GM18868 (cell line): ENCODE measurements around the gene NANOS3.

Source experiments
- ATAC-seq: cut with Tn5 transposase; IDR thresholded peaks from one replicate; pipeline ENCODE4 v1.9.1; 2021; ENCODE audit warnings: mild to moderate bottlenecking, moderate library complexity; ENCODE audit not compliant: unreplicated experiment

The NANOS3 gene

GRCh38 chr19:13876834-13877233 is at the start of gene NANOS3:
NANOS3 (plus strand) TSS chr19:13877134; CDS start chr19:13877249, 115 bp downstream.
- ATAC-seq = no peak

- no peak for ATAC-seq
These were observed 49.3 kb upstream of the NANOS3 start for GRCh38 chr19:13827656-13828055.

GRCh38 chr19:13830114-13830740 is 46.7 kb upstream of the NANOS3 start:
- no peak for ATAC-seq

GRCh38 chr19:13830741-13831536 is 46.0 kb upstream of the NANOS3 start:
- ATAC-seq = no peak

- ATAC-seq = no peak
These were observed 45.1 kb upstream of the NANOS3 start for GRCh38 chr19:13831537-13832467.

- peak; percentile 78 for ATAC-seq
These were observed 43.3 kb upstream of the NANOS3 start for GRCh38 chr19:13833330-13834243.

- no peak for ATAC-seq
These were observed 42.5 kb upstream of the NANOS3 start for GRCh38 chr19:13834244-13835069.

GRCh38 chr19:13835791-13836723 is 40.9 kb upstream of the NANOS3 start:
- no peak for ATAC-seq

- no peak for ATAC-seq
These were observed 38.4 kb upstream of the NANOS3 start for GRCh38 chr19:13838435-13839129.

GRCh38 chr19:13839130-13839937 is 37.6 kb upstream of the NANOS3 start:
- ATAC-seq = peak; percentile 31

- no peak for ATAC-seq
These were observed 37.0 kb upstream of the NANOS3 start for GRCh38 chr19:13839938-13840304.

GRCh38 chr19:13840305-13841085 is 36.4 kb upstream of the NANOS3 start:
- ATAC-seq = no peak

GRCh38 chr19:13841086-13841961 is 35.6 kb upstream of the NANOS3 start:
- ATAC-seq = no peak

- no peak for ATAC-seq
These were observed 35.0 kb upstream of the NANOS3 start for GRCh38 chr19:13841962-13842290.
